Left cardiac atrium (tissue), 4 donors: ENCODE measurements around the gene MORN1. TPM values are rescaled to one million over a fixed set of nuclear protein-coding genes. Genes with fewer than 3 reads are reported as not detected.

Source experiments
- ATAC-seq, 2 donors: fragments of 200-7000 bp; cut with Tn5 transposase; one replicate each; pipeline ENCODE4 v1.9.1; 2020; ENCODE audit warnings: mild to moderate bottlenecking in 2 of 2, moderate library complexity in 2 of 2
- DNase-seq: peaks from one replicate; pipeline ENCODE4 v3.0.0-alpha.2; 2020
- intact Hi-C, 2 donors: fragments of 100-400 bp; cut with DNase I; formaldehyde crosslinking; loops; one replicate each; pipeline versions ENCODE4 v1.14.1 to v1.15.1; 2022 to 2023
- total RNA-seq, 2 donors: library from RNA; stranded (reverse); fragmentation: NEBNext Ultra II Directional; extraction: Animal tissue kit (Norgen Biotek cat#: 25700); gene quantifications; one replicate each; pipeline ENCODE4 v1.2.1, GENCODE V29; 2021
- donor health status: DM: no; HTN: yes; CAD: no.
- donor health status: DM: no; HTN: yes; CAD: no; lungs with severe emphysema.
- donor health status: DM: yes; HTN: yes; CAD: no.
- donor health status: Dilated cardiomyopathy.

Gene MORN1
- total RNA-seq, 2 donors from 2014 or later: 3.7 to 4.9 TPM

DNA sequence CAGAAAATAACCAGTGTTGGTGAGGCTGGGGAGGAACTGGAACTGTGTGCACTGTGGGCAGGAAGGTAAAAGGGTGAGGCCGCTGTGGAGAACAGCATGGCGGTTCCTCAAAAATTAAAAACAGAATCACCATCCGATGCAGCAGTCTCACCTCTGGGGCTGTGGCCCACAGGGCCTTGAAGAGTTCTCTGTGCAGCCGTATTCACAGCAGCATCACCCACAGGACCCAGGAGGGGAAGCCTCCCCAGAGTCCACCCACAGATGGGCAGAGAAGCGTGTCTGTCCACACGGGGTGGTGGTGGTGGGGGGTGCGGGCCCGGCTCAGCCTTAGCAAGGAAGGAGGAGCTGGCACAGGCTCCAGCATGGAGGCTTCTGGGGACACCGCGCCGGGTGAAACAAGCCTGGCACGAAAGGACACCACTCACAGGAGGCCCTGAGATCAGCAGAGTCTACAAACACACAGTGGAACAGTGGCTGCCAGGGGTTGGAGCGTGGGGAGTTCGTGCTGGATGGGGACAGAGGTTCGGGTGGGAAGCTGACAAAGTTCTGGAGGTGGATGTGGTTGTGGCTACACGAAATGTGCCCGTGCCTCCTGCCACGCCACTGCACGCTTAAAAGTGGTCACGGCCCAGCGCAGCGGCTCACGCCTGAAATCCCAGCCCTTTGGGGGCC is 11.5 kb downstream of the MORN1 start:
- DNase-seq (peak; percentile 8), ATAC-seq (no peak)
- intact Hi-C loops: loop anchor here (2.0 to 5.0 kb wide), 2 partner anchors 63 to 185 kb away; partner anchors contain the start of gene FAAP20 (in 1 of the 2)

DNA sequence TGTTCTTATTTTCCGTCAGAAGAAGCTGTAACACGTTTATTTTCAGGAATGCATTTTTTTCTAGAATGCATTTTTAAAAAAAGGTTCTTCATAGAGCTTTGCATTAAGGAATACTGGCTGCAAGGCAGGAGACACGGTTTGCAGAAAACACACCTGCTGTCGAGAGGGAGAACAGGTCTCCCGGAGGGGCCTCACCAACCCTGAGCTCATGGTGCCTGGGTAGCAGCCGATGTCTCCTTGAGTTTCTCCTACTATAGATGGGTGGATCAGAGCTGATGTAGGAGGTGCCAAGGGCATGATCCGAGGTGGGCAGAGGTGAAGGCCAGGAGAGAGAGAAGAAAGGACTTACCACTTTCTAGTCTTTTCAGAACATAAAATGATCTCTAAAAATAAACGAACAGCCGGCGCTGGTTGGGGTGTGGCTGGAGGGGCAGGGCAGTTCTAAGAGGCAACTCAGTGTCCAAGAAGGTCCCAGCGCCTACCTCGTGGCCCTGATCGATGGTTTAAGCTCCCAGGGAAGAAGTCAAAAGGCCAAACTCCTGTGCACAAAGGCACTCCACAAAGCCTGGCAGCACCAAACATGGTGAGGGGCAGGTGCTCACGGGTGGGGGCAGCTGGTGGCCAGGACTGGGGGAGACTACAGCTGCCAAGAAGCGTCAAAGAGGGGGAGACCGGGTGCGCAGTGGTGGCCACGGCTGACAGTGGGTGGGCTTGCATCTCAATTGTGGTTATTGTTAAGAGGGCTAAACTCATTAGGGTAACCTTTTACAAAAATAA is 12.2 kb downstream of the MORN1 start:
- DNase-seq: peak; percentile 12
- no peak for ATAC-seq
- intact Hi-C loops: no loop called here

DNA sequence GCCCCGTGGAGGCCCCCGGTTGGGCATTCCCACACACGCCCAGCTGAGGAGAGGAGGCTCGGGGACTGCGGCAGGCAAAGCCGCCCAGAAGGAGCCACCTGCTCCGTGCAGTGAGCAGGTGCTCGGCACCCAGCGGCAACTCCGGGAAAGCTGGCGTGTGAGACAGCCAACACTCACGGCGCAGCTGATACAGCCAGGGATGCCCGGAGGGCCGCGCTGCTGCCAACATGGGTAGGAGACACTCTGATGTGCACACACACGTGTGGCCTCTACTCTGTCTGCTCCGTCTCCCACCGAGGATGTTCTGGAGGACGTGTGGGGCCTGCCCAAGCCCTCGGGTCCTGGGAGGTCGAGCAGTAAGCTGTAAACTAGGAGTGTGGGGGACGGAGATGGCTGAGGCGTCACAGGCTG is 12.9 kb downstream of the MORN1 start:
- no peak for ATAC-seq
- DNase-seq: peak; percentile 18
- intact Hi-C loops: no loop called here

DNA sequence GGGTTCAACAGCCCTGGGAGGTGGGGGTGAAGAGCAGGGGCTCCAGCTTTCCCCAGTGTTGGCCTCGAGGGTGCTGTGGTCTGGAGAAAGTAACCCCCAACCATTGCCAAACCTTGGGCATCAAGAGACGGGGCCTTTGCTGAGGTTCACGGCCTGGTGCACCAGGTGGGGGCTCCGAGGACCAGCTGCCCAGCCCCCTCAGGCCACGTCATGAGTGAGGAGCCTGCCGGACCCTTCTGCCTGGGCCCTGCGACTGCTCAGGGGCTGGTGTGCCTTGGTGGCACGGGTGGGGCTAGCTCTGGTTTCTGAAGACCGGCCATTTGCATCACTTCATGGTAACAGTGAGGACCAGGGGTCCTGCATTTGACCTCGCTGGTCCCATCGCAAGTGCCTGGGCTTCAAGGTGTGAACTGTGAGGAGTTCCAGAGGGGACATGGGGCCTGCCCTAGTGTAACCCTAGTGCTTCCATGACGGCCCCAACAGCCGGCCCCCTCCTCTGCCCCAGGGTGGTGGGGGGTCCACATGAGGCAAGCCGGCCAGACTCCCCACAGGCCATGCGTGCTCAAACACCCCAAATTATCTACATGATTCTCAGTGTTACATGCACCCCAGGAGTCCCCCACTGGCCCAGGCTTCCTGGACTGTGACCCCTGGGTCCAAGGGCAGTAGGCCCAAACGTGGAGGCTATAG is 13.5 kb downstream of the MORN1 start:
- no peak for ATAC-seq
- peak; percentile 12 for DNase-seq
- intact Hi-C loops: no loop called here

DNA sequence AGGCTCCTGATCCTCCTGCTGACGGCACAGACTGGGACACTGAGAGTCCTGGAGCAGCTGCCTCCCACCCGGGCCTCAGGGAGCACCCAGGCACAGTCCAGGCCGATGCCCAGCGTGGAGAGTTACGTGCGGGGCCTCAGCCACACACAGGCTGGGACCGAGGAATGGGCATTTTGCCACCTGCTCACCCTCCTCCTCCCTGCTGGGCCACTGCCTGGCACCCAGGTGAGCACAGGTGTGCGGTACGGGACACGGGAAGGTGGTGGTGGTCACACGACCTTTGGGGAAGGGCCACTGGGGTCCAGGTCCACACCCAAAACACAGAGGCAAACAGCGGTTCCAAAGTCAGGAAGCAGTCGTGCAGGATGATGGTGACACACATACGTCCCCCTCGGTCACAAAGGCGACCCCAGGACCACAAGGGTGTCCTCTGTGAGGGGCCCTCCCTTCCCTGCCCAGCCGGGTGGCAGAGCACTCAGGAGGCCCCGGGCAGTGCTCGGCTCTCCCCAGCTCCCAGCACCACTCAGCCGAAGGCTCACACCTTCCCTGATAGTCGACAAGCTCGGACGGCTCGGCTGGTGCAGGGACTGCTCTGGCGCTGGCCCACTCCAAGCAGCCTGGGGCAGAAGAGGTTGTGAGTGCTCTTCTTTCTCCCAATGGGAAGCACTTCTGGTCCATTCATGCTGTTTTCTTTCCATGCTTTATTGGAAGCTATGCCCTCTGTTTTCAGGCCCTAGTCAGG is 14.3 kb downstream of the MORN1 start:
- intact Hi-C loops: no loop called here
- ATAC-seq (no peak), DNase-seq (peak; percentile 21)

DNA sequence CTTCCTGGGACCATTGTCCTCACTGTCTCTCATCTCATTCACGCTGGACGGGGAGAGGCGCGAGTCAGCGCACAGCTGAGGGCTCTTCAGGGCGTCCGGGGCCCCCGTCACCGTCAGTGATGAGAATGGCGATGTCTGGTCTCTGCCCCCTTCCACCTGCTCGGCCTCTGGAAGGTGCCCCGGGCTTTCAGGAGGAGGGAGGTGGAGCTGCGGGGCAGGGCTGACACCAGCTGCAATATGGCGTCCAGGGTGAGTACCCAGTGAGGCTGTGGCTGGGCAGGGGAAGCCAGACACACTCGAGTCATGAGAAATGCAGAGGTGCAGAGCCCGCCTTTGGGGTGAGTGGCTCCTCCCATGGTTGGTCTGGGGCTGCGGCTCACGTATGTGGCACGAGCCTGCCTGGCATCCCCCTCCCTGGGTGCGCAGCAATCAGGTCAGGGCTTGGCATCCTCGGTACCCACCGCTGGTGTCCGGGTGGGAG is 15.1 kb downstream of the MORN1 start:
- intact Hi-C loops: no loop called here
- DNase-seq (peak; percentile 18), ATAC-seq (no peak)

DNA sequence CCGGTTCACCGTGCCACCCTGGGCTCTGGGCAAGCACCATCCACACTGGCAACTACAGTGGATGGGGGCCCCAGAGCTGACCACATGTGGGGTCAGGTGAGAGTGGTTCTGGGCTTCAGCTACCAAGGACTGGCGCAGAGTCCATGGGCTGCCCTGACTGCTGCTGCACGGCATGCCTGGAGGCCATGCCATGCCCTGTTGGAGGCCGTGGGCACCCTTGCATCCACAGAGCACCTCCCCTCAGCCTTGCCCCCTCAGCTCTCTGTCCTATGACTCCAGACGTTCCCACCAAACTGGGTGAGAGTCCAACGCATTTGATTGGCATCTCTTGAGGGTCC is 15.5 kb downstream of the MORN1 start:
- ATAC-seq (no peak), DNase-seq (peak; percentile 17)
- intact Hi-C loops: no loop called here

DNA sequence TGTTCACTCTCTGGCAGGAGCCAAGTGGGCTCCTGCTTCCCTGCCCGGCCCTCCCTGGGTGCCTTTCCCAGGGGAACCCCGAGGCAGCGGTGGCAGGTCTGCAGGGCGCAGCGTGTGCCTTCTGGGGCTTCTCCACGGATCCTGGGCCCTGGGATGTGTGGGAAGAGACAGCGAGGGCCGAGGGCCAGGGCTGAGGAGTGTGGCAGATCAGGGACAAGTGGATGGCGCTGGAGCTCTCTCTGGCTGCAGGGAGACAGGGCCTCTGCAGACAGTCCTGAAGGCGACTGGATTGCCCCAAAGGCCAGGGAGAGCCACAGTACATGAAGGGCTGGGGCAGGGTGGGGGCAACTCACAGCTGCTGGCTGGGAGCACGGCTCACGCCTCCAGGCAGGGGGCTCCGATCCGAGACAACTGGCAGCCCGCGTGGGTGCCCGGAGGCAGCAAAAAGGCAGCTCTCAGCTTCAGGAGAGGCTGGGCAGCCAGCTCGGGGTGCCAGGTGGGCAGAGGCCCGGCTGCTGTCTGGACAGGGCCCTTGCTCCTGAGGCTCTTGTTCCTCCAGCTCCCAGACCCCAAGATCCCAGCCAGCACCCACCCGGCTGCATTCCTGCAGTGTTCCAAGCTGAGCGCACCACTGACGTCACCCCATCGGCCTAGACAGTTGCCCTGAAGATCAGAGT is 16.0 kb downstream of the MORN1 start:
- DNase-seq: peak; percentile 11
- intact Hi-C loops: no loop called here
- no peak for ATAC-seq

DNA sequence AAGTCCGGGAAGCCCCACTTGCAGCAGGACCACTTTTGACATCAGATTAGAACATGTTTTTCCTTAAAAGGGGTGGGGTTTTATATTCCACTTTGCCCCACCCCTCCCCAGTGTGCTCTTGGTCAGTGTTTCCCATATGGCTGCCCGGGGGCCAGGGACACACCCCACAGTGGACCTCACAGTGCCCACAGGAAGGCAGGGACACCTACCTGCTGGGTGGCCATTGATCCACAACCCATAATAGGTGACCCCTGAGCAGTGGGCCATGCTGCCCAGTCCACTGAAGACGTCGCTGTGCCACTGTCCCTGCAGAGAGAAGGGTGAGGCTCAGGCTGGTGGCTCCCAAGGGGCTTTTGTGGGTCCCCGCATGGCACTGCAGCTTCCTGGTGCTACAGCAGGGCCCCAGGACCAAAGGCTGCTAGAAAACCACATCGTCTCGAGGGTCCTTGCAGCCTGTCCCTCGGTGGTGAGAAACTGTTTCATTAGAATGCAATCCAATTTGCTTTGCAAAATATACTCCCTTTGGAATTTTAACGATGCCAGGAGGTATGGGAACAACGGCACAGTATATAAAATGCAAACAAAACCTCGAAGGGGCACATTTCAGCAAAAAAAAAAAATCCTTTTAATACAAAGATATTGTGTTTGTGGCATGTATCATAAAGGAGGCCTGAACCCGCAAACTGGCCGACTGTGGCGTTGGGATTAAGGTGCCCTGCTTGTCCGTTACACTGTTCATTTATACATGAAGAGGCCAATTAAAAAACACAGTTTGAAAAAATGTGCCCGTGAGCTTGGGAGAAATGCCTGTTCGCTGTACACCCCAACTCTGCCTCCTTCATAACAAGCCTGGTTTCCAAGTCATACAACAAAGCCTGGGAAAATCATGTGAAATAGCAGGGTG is 16.9 kb downstream of the MORN1 start:
- DNase-seq: no peak
- intact Hi-C loops: no loop called here

DNA sequence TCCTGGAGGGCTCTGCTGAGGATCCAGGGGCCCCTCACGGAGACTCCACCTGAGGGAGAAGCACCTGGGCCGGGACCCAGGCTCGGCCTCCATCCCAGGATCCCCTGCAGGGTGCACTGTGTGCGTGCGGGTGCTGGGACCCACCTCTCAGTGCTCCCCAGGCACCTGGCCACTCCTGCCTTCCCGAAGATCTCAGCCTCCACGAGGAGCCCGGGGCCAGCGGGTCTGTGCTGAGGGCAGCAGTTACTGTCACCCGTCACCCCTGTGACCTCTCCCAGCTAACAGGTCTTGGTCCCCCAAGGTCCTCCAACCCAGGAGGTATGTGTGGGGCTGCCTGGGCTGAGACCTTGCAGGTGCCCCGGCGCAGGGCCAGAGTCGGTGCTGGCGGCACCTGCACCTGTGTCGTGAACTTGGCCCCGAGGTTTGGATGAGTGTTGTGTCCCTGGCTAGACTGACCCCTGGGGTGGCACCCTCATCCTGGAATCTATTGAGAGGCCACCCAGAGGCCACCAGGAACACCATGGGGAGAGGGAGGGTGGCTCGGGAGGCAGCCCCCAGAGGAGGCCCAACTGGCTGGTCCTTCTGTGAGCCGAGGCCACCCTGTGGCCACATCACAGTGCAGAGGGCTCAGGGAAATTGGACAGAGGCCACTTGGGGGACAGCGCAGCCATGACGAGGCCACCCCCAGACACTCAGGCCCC is 17.7 kb downstream of the MORN1 start:
- DNase-seq: no peak
- intact Hi-C loops: no loop called here
- no peak for ATAC-seq

More for the DNA sequence above, 16.9 kb downstream of the MORN1 start:
- ATAC-seq: no peak

DNA sequence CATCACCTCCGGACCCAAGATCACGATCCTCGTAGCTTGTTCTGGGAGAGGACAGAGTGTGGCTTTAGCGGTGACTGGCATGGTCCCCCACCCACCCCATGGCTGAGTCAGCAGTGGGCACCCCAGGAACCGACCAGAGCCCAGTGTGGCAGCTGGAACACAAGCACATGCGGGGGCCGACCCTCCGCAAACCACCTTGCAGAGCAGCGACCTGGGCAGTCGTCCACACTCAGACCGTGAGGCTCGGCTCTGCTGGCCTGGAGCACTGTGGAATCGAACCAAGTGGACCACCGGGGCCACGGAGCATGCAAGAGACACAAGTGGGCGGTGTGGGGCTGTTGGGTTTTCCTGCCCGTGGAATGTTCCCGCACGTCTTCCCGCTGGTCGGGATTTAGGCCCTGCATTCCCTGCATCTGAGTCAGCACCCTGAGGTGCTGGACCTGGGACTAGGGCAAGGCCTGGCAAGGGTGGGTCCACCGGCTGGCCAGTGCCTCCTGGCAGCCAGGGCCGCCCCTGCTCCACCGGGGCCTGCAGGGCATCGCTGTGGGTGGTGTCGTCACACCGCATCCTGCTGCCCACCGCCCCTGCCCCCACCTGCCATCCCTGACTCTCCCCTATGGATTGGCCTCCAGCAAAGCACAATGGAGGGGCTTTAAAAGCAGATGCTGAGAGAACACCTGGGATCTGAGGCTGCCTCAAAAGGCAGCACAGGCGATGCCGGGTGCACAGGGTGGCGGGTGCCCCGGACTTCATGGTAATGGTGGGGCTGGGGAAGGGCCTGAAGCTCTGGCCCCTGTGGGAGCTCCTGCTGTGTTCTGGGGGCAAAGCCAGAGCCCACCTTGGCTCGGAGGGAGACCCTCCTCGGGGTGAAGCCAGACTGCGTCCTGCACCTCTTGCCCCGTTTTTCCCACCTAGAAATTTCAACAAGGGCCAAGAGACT is 18.5 kb downstream of the MORN1 start:
- ATAC-seq: no peak
- DNase-seq: peak; percentile 17
- intact Hi-C loops: no loop called here

DNA sequence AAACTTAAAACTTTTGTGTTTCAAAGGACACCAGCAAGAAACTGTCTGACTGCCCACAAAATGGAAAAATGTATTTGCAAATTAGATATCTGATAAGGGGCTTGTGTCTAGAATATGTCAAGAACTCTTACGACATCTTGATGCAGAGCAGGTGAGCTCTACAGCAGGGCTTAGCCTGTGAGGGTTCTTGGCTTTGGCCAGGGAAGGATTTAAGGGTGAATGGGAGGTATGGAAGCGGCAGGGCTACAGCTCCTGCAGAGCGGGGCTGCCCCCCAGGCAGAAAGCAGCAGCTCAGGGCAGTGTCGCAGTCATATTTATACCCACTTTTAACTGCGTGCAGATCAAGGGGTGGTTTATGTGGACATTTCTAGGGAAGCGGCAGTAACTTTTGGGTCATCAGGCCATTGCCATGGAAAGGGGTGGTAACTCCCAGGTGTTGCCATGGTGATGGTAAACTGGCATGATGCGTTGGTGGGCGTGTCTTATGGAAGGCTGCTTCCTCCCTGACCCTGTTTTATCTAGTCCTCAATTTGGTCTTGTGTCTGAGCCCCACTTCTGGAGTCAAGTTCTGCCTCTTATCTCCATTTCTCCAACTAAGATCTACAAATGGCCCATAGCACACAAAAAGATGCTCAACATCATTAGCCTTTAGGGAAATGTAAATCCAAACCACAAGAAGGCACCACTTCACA is 23.2 kb downstream of the MORN1 start:
- intact Hi-C loops: no loop called here
- DNase-seq (no peak), ATAC-seq (no peak)

DNA sequence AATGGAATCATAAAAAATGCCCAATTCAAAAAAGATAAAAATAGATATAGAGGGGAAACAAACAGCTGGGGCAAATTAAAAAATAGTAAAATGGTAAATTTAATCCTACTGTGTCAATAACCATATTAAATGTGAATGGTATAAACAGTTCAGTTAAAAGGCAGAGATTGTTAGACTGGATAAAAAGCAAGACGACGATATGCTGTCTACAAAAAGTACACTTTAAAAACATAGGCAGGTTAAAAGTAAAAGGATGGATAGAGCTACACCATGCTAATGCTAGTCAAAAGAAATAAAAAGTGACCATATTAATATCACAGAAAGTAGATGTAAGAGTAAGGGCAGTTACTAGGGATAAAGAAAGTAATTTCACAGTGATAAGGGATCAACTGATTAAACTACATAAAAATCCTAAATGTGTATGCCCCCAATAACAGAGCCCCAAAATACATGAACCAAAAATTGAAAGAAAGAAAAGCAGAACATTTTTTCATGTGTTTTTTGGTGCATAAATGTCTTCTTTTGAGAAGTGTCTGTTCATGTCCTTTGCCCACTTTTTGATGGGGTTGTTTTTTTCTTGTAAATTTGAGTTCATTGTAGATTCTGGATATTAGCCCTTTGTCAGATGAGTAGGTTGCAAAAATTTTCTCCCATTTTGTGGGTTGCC is 27.4 kb downstream of the MORN1 start:
- no peak for DNase-seq
- ATAC-seq: no peak
- intact Hi-C loops: no loop called here

DNA sequence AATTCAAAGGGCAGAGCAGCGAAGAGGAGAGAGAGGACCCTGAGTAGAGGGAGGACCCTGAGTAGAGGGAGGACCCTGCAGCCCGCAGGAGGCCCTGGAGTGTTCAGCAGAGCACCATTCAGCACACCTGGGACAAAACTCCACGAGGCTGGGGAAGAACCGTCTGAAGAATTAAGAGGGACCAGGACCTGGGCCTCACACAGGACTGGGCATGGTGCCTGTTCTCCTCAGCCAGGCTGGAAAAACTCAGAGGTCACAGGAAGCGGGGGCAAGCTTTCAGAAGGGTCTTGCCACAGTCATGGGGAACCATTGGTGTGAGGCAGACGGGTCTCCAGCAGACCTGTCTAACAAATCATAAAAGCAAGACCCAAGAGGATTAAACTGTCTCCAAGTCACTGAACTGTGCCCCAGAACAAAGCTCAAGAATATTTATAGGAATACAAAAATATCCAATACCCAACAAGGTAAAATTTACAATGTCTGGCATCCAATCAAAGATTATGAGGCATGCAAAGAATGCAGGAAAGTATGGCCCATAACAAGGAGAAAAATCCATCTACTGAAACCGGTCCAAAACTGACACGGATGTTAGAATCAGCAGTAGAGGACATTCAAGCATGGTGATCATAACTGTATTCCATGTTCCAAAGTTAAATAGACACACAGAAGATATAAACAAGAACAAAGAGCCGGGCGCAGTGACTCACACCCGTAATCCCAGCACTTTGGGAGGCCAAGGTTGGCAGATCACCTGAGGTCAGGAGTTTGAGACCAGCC is 30.6 kb downstream of the MORN1 start:
- no peak for ATAC-seq
- intact Hi-C loops: no loop called here
- DNase-seq: peak; percentile 5
